ENCODE results near the gene KLHL41. TPM values are rescaled to one million over a fixed set of nuclear protein-coding genes. Genes with fewer than 3 reads are reported as not detected.
"Not testable (repeated sequence)": the region's sequence is repeated elsewhere in the genome, so short reads cannot be mapped to it uniquely, and the experiment has no call there.

KLHL41 gene
- total RNA-seq, 1 donor from 2014 or later: 1.4 TPM

- Mint-ChIP-seq H3K27ac (ENCODE audit: unreplicated experiment) (no peak overlapping the region), H3K9me3 (peaks cover 4% of the 10 kb centered on the region), H3K4me3 (peak overlapping the region; percentile 51), H3K36me3 (ENCODE audit: low read depth) (peaks cover 24% of the 10 kb centered on the region), H3K27me3 (ENCODE audit: low read depth) (peaks cover 5% of the 10 kb centered on the region), H3K4me1 (no peaks in the 10 kb centered on the region)
- no peak for DNase-seq (ENCODE audit: low read depth, low spot score)
- TF ChIP-seq, protein P1, sequence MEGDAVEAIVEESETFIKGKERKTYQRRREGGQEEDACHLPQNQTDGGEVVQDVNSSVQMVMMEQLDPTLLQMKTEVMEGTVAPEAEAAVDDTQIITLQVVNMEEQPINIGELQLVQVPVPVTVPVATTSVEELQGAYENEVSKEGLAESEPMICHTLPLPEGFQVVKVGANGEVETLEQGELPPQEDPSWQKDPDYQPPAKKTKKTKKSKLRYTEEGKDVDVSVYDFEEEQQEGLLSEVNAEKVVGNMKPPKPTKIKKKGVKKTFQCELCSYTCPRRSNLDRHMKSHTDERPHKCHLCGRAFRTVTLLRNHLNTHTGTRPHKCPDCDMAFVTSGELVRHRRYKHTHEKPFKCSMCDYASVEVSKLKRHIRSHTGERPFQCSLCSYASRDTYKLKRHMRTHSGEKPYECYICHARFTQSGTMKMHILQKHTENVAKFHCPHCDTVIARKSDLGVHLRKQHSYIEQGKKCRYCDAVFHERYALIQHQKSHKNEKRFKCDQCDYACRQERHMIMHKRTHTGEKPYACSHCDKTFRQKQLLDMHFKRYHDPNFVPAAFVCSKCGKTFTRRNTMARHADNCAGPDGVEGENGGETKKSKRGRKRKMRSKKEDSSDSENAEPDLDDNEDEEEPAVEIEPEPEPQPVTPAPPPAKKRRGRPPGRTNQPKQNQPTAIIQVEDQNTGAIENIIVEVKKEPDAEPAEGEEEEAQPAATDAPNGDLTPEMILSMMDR (conservative IDR thresholded peaks at IDR 0.05): no peak
Measured at GRCh38 chr2:169562519-169562918, 53.0 kb downstream of the KLHL41 start.

- Mint-ChIP-seq H3K27me3 (ENCODE audit: low read depth) (peaks cover 5% of the 10 kb centered on the region), H3K36me3 (ENCODE audit: low read depth) (peaks cover 24% of the 10 kb centered on the region), H3K4me3 (no peak overlapping the region), H3K9me3 (peaks cover 4% of the 10 kb centered on the region), H3K27ac (ENCODE audit: unreplicated experiment) (no peak overlapping the region), H3K4me1 (peaks cover 8% of the 10 kb centered on the region)
- no peak for DNase-seq (ENCODE audit: low read depth, low spot score)
- TF ChIP-seq, protein P1 (conservative IDR thresholded peaks at IDR 0.05): no peak
Measured at GRCh38 chr2:169565686-169566085, 56.2 kb downstream of the KLHL41 start.

DNA sequence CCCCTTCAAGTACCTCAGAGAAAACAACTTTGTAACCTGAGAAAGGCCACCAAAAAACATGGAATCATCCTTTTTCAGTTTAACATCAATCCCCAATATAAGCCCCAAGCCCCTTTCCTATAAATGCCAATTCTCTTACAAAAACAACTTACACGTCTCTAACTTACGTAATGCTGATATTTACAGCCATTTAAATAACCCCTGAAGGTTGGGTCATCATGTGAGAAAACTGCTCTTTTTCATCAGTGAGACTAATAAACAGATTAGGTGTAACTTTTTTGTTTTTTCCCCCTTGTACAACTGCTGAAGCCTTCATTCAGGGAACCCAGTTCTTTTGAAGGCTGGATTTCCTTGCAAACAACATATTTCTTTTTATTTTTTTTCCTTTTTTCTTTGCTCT lies 60.4 kb downstream of the KLHL41 start:
- no peak for DNase-seq (ENCODE audit: low read depth, low spot score)
- Mint-ChIP-seq H3K4me1 (peaks cover 30% of the 10 kb centered on the region), H3K9me3 (no peaks in the 10 kb centered on the region), H3K36me3 (ENCODE audit: low read depth) (peaks cover 8% of the 10 kb centered on the region), H3K27me3 (ENCODE audit: low read depth) (peaks cover 3% of the 10 kb centered on the region), H3K4me3 (no peak overlapping the region), H3K27ac (ENCODE audit: unreplicated experiment) (no peak overlapping the region)
- TF ChIP-seq, protein P1 (conservative IDR thresholded peaks at IDR 0.05): no peak

GRCh38 chr2:169570752-169571151 lies 61.2 kb downstream of the KLHL41 start:
- DNase-seq (ENCODE audit: low read depth, low spot score); H3K4me3 Mint-ChIP-seq; H3K27me3 Mint-ChIP-seq (ENCODE audit: low read depth); H3K27ac Mint-ChIP-seq (ENCODE audit: unreplicated experiment); H3K36me3 Mint-ChIP-seq (ENCODE audit: low read depth); H3K9me3 Mint-ChIP-seq: not testable (repeated sequence)
- H3K4me1 Mint-ChIP-seq: peaks cover 30% of the 10 kb centered on the region

- TF ChIP-seq, protein P1 (conservative IDR thresholded peaks at IDR 0.05): no peak
- H3K9me3 Mint-ChIP-seq: no peaks in the 10 kb centered on the region
- no peak overlapping the region for H3K27ac Mint-ChIP-seq (ENCODE audit: unreplicated experiment)
- no peak overlapping the region for H3K4me3 Mint-ChIP-seq
- DNase-seq (ENCODE audit: low read depth, low spot score): no peak
- no peaks in the 10 kb centered on the region for H3K36me3 Mint-ChIP-seq (ENCODE audit: low read depth)
- peaks cover 4% of the 10 kb centered on the region for H3K27me3 Mint-ChIP-seq (ENCODE audit: low read depth)
- H3K4me1 Mint-ChIP-seq: peaks cover 30% of the 10 kb centered on the region
Measured at GRCh38 chr2:169571571-169571970, 62.1 kb downstream of the KLHL41 start.

- Mint-ChIP-seq H3K4me1 (peaks cover 30% of the 10 kb centered on the region), H3K27ac (ENCODE audit: unreplicated experiment) (no peak overlapping the region), H3K9me3 (no peaks in the 10 kb centered on the region), H3K36me3 (ENCODE audit: low read depth) (no peaks in the 10 kb centered on the region), H3K27me3 (ENCODE audit: low read depth) (peaks cover 5% of the 10 kb centered on the region), H3K4me3 (no peak overlapping the region)
- DNase-seq (ENCODE audit: low read depth, low spot score): no peak
- TF ChIP-seq, protein P1 (conservative IDR thresholded peaks at IDR 0.05): no peak
Measured at GRCh38 chr2:169572189-169572588, 62.7 kb downstream of the KLHL41 start.
